Ishikawa (cell line): ENCODE data around the gene TXNIP.

Experiments used
- CEBPB ChIP-seq: IDR thresholded peaks from 2 replicates; pipeline ENCODE4 v1.6.1; 2012
- CREB1 ChIP-seq: IDR thresholded peaks from 2 replicates; pipeline ENCODE4 v1.6.1; 2012; ENCODE audit warnings: low read depth
- EGR1 ChIP-seq: IDR thresholded peaks from 2 replicates; pipeline ENCODE4 v1.6.1; 2012
- EP300 ChIP-seq: IDR thresholded peaks from 2 replicates; pipeline ENCODE4 v1.6.1; 2012; ENCODE audit warnings: borderline replicate concordance
- MAX ChIP-seq: IDR thresholded peaks from 2 replicates; pipeline ENCODE4 v1.6.1; 2012
- RAD21 ChIP-seq: IDR thresholded peaks from 2 replicates; pipeline ENCODE4 v1.6.1; 2012; ENCODE audit warnings: low read depth
- TAF1 ChIP-seq: IDR thresholded peaks from 2 replicates; pipeline ENCODE4 v1.6.1; 2012; ENCODE audit warnings: low read depth, mild to moderate bottlenecking
- TCF12 ChIP-seq: IDR thresholded peaks from 2 replicates; pipeline ENCODE4 v1.6.1; 2012; ENCODE audit warnings: low read depth
- TEAD4 ChIP-seq: IDR thresholded peaks from 2 replicates; pipeline ENCODE4 v1.6.1; 2012
- YY1 ChIP-seq: IDR thresholded peaks from 2 replicates; pipeline ENCODE4 v1.6.1; 2012; ENCODE audit warnings: low read depth
- TF ChIP-seq, protein P1 (sequence below): IDR thresholded peaks from 2 replicates; pipeline ENCODE4 v1.6.1; 2012; ENCODE audit warnings: low read depth, mild to moderate bottlenecking
- TF ChIP-seq, protein P2 (sequence below): IDR thresholded peaks from 2 replicates; pipeline ENCODE4 v1.6.1; 2012

DNA sequence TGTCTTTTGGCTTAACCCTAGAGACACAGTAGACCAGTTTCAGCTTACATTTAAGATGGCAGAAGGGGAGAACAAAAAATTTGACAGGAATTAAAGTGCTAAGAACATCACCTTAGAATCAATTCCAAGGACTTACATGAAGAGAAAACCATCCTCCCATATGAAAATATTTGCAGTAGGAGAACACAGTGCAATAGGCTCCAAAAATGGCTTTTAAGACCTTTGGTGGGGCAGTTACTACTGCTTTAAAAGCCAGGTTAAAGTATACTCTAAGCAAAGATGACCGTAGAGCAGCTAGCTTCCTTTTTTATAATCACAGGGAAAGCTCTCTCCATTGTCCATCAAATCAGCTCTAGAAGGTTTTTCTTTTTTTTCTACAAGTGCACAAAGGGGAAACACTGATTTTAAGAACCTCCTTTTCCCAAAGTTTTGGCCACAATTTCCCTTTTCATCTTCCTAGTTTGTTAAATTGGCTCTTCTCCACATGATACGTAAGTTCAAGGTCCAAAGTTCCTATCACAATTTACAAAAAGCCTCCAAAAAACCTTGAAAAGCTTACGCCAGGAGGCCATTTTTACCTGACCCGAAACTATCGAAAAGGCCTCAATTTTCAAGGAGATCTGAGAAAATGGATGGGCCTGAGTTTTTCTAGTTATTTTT, 3.3 kb downstream of the TXNIP start:
- no peak for TF ChIP-seq RAD21
- no peak for TF ChIP-seq EP300
- TF ChIP-seq TCF12, result no peak
- TF ChIP-seq MAX, result no peak
- TF ChIP-seq, protein P1, sequence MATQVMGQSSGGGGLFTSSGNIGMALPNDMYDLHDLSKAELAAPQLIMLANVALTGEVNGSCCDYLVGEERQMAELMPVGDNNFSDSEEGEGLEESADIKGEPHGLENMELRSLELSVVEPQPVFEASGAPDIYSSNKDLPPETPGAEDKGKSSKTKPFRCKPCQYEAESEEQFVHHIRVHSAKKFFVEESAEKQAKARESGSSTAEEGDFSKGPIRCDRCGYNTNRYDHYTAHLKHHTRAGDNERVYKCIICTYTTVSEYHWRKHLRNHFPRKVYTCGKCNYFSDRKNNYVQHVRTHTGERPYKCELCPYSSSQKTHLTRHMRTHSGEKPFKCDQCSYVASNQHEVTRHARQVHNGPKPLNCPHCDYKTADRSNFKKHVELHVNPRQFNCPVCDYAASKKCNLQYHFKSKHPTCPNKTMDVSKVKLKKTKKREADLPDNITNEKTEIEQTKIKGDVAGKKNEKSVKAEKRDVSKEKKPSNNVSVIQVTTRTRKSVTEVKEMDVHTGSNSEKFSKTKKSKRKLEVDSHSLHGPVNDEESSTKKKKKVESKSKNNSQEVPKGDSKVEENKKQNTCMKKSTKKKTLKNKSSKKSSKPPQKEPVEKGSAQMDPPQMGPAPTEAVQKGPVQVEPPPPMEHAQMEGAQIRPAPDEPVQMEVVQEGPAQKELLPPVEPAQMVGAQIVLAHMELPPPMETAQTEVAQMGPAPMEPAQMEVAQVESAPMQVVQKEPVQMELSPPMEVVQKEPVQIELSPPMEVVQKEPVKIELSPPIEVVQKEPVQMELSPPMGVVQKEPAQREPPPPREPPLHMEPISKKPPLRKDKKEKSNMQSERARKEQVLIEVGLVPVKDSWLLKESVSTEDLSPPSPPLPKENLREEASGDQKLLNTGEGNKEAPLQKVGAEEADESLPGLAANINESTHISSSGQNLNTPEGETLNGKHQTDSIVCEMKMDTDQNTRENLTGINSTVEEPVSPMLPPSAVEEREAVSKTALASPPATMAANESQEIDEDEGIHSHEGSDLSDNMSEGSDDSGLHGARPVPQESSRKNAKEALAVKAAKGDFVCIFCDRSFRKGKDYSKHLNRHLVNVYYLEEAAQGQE, result no peak
- TF ChIP-seq EGR1, result no peak
- TF ChIP-seq CREB1, result no peak
- no peak for TF ChIP-seq YY1
- TF ChIP-seq CEBPB, result no peak
- no peak for TF ChIP-seq TAF1
- TF ChIP-seq TEAD4, result no peak
- TF ChIP-seq, protein P2, sequence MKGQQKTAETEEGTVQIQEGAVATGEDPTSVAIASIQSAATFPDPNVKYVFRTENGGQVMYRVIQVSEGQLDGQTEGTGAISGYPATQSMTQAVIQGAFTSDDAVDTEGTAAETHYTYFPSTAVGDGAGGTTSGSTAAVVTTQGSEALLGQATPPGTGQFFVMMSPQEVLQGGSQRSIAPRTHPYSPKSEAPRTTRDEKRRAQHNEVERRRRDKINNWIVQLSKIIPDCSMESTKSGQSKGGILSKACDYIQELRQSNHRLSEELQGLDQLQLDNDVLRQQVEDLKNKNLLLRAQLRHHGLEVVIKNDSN, result no peak
